SKM-1 treated with dmso at 0.1 percent for 144 hours (cell line): ENCODE measurements around the gene MAD1L1.
"Not testable (repeated sequence)": the region's sequence is repeated elsewhere in the genome, so short reads cannot be mapped to it uniquely, and the experiment has no call there.

Source experiments
- DNase-seq: peaks from one replicate; lab custom pipeline; 2025; ENCODE audit not compliant: unreplicated experiment; lab: John Stamatoyannopoulos, UW

The MAD1L1 gene

DNA sequence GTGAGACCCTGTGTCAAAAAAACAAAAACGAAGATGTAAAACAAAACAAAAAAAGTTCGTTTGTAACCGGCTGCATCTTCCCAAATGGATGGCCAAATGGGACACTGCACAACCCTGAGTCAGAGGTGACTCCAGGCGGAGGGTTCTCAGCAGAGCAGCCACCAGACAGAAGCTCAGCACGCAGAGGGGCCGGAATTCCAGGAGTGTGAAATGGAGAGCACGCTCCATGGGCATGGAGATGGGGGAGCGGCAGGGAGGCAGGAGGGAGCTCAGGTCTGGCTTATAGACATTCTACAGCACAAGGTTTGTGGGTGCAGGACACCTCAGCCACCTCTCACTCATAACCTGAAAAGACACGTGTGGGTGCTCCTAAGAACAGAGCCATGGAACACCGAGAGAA, 227.0 kb downstream of the MAD1L1 start:
- DNase-seq: no peak

DNA sequence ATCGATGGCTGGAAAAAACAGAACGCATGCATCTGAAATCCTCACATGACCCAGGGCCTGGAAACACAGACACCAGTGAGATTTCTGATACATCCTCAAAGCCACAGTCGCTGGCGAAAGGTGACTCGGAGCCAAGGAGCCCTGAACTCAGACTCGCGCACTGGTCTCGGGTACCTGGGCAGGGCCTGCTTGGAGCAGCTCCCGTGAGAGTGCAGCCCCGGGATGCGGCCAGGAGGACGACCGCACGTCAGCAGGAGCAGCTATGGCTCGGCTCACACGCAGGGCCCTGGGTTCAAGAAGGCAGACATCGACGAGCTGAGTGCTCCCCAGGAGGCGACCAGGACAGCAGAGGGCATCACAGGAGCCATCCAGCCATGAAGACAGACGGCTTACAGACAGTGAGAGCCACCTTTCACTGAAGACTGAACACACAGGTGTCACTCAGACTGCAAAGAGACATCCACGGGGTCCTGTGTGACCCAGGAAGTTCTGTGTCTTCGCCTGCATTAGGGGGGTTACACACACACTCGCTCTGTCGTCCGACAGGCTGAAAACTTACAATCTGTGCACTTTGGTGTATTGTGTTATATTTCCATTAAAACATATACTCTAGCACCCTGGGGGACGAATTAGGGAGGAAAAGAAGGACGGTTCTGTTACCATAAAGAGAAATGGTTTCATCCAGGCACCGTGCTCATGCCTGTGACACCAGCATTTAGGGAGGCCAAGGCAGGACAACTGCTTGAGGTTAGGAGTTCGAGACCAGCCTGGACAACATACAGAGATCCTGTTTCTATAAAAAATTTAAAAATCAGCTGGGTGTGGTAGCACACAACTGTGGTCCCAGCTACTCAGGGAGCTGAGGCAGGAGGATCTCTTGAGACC, 227.7 kb downstream of the MAD1L1 start:
- DNase-seq: no peak

DNA sequence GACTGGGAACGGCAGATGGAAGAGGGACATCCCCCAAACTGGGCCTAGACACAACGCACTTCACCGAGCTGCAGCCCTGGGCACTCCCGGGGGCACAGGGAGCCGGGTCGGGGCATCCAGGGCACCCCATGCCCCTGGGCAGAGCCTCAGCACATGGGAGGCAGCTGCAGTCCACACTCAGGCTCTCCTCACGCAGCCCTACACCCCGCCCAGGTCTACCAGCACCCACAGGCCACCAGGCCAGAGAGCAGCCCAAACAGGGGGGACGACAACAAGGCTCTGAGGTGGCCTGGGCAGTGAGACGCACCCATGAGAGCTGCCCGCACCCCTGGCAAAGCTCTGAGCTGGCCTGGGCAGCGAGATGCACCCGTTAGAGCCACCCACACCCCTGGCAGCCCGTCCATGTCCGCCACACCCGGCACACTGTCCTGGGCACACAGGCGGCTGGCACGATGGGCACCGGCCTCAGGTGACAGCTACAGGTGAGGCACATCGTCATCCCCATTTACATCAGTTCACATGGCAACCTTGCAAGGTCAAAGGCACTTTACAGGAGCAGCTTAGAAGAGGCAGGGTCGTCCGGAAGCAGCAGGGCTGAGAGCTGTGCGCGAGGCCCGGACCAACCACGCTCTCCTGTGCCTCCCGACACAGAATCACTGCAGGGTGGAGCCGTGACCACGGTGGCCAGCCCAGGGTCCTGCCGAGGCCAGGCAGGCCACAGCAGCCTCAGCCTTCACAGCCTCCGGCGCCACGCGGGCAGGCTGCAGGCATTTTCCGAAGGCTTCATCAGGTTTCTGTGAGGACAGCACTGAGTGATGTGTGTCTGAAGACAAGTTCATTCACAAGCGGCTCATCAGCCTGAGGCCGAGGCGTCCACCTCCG, 228.6 kb downstream of the MAD1L1 start:
- DNase-seq: no peak

DNA sequence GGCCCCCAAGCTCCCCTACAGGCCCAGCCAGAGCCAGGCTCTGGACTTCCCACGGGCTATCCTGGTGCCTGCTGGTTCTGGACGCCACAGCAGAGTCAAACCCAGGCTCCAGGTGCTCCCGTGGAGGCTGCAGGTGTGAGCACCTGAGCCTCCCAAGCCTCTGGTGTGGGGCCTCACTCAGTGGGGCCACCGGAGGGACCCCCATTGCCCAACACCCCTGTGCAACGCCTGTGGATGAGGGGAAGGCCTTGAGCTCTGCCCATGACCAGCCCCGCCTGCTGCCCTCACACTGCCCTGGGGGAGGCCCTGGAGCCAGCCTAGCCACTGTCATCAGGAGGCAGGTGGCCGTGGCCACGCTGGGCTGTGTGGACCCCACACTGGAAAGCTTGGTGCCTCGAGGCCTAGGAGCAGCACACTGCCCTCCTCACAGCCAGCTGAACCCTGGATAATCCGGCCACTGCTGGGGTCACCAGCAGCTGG, 229.3 kb downstream of the MAD1L1 start:
- no peak for DNase-seq

DNA sequence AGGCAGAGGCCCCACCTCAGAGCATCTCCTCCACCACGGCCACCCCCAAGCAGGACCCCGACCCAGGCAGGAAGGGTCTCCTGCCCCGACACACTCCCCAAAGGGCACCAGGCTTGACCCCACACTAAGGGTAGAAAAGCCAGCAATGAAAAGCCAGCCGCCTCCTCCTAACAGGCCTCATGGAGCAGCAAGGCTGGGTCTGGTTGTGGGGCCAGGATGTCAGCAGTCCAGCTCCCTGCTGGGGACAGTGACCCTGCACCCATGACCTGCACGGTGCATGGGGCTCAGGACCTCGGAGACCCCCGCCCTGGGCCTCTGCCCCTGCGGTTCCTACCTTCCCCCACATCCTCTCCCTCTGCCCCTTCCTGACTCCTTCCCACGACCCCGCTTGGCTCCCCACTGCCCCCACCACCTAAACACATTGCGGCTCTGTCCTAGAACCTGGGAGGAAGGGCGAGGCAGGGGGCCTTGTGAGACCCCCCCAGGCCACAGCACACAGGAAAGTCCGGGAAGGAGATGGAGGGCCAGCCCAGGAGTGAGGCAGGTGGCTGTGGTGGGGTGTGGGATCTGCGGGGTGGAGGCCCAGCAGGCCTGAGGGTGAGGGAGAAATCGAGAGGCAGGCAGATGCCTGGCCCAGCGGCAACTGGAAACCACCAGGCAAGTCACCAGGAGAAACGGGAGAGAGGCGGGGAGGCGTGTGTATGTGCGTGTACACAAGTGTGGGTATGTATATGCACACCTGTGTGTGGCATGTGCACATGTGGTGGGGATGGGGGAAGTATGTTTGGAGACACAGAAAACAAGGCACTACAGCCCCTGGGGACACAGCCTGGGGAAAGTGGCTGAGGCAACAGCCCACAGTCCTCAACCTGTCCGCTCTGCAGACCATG, 229.9 kb downstream of the MAD1L1 start:
- DNase-seq: no peak

DNA sequence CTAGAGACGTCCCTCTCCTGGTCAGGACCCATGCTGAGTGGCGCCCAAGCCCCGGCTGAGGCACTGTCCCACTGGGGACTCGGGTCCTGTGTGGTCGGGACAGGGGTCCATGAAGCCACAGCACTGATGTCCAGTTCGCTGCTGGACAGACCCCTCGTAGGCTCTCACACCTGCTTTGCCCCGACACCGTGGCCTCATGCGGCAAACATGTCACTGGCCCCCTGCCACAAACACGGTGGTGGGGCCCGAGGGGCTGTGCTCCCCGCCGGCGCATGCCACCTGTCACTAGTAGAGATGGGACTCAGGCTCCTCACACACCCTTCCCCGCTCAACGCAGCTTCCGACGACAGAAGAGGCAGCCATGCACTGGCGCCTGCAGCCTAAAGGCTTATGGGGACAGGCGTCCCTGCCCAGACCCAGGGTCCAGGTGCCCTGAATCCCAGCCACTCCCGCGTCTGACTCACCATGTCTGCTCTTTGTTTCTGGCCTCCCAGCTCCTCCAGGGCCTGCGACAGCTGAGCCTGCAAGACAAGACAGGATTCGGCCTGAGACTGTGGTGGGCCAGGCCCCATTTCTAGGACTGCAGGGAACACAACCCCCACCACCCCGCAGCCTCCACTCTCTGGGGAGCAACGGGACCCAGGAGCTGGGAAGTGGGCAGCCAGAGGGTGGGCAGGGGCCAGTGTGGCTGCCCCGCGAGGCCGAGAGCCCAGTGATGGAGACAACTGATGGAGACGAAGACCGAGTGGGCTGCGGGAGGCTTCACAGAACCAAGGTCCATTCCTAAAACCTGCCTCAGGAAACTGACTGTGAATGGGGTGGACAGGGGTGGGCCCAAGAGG, 230.9 kb downstream of the MAD1L1 start:
- no peak for DNase-seq

DNA sequence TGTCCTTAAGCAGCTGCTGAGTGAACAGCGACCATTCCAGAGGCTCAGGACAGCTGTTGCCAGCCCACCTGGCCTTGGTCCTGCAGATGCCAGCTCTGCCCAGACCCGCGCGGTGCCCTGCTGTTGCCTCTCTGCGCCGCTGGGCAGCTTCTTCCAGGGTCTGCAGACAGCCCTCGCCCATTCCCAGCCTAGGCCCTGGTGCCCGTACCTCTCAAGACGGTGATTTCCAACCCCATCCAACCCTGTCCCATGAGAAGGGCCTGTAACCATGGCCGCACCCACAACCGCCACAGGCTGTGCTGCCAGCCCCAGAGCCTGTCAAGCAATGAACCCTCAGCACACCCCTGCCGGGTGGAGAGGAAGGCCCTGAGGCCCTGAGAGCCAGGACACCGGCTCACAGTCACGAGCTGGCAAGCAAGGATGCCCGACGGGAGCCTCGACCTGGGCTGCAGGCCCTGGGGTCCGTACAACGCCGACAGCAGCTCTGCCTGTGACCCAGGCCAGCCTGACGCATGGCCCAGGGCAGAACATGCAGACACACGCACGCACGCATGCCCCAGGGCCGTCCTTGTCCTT, 231.9 kb downstream of the MAD1L1 start:
- DNase-seq: no peak

DNA sequence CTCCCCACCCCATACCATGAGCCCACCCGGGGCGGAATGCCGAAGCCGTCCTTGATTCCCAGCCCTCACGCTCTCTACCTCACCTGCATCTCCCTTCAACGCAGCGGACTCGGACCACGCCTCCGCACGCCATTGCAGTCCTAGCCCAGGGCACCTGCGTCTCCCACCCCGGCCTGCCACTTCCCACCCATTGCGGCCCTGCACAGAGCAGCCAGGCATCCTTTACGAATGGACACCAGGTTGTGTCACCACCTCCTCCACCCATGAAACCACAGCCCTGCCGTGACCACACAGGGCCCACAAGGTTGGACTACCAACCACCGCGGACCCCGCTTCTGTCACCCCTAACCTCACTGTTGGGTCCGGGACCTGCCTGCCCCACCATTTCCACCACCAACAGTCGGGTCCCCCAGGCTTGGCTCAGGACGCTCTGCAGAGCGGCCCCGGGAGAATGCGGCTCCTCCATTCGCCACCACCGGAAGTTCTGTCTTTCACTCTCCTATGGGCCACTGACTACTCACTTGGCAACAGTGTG, 232.5 kb downstream of the MAD1L1 start:
- no peak for DNase-seq

DNA sequence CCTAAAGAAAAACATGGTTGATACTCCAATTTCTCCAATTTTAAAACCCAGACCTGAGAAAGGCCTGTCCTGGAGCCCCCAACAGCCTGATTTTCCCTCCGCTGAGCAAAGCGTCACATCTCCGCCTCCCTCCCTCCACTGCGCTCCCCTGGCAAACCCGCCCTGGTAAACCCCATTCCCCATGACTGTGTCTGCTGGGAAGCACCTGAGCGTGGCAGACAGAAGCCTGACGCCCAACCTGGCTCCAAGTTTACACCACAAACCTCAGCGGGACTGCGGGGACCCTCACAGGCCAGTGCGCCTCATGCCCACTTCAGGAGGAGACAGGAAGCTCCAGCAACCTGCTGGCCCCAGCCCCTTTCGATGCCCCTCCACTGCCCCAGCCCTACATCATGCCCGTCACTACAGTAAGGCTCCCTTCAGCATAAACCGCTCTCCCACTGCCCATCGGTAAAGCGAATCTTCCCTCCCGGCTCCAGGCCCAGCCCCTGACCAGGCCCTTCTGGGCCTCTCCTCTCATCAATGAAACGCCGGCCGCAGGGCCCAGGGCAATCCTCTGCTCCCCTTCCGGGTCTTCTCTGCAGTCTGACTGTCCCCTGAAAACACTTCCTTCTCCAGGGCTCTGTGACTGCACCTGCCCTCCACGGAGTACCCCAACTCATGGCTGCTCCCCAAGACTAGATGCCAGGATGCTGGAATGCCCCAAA, 233.3 kb downstream of the MAD1L1 start:
- DNase-seq: no peak

DNA sequence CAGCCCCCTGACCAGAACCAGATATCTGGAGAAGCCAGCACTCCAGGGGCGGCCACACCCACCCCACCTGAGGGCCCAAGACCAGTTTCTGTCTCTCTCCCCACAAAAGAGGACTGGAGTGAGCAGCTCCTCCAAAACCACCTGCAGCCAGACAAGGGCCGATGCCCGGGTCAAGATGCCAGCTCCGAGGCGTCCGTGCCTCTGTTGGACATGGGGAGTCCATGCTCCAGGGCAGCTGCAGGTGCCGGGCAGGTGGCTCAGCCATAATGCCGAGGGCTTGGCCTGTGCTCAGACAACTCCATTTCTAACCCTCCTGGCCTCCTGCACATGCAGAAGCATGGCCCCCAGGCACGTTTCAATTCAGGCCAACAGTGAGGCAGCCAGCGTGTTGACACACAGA, 234.6 kb downstream of the MAD1L1 start:
- DNase-seq: no peak

DNA sequence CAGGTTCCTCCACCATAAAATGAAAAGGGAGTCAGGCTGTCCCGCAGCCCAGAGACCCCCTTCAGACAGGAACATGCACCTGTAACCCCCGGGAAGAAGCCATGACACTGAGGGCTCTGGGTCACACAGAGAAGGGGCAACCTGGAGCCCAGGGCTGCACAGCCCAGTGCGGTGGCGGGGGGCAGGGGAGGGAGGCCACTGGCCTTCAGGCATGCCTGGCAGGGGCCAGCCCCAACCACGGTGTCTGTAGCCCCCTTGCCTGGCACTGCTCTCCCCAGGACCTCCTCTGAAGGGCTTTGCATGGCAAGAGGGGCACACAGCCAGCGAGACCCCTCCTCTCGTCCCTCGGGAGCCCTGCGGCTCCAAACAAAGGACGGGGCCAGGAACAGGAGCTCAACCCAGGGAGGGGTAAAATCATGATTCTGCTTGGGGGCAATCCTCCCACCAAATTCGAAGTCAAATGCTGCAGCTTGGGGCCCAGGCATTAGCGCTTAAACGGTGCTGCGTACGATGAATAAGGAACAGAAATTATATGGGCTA, 235.1 kb downstream of the MAD1L1 start:
- DNase-seq: no peak

DNA sequence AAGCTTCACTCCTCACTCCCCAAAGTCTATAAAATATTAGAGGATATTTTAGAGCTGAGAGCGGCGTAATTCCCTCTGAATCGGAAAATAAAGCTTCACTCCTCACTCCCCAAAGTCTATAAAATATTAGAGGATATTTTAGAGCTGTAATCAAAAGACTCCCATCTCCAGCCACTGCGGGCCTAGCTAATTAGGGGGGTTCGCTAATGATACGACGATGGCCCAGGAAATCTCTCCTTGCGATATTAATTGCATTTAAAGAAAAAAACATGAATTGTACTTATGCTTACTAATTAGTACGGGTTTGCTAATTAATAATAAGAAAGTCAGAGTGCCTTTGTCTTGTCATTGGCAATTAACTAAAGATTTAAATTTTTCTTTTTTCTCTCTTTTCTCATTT, 235.9 kb downstream of the MAD1L1 start:
- no peak for DNase-seq

DNA sequence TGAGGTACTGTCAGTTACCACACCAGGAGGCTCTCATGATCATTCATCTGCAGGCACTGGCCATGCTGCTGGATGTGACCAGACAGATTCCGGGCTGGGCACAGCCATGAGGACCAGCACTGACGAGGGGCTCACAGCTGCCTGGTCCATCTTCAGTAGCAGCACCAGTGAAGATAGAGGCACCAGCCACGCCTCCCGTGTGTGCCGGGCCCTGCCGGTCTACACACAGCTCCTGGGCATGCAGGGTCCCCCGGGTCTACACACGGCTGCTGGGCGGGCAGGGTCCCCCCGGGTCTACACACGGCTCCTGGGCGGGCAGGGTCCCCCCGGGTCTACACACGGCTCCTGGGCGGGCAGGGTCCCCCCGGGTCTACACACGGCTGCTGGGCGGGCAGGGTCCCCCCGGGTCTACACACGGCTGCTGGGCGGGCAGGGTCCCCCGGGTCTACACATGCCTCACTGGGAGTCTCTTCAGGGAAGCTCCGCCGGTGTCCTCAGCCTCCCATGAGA, 236.8 kb downstream of the MAD1L1 start:
- not testable (repeated sequence) for DNase-seq

DNA sequence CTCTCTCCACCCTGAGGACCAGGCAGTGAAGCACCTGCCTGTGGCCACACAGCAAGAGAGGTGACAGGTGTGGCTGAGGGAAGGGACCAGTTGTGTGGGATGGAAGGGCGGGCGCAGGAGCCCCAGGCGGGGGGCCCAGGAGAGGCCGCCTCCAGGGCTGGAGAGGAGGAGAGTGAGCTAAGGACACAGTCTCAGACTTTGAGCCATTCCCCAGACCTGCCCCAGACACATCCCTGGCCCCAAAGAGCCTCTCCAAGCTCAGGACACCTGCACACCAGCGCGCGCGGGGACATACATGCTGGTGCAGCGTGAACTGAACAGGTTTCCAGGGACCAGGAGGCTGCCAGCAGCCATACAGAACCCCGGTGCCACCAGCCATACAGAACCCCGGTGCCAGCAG, 237.3 kb downstream of the MAD1L1 start:
- no peak for DNase-seq

DNA sequence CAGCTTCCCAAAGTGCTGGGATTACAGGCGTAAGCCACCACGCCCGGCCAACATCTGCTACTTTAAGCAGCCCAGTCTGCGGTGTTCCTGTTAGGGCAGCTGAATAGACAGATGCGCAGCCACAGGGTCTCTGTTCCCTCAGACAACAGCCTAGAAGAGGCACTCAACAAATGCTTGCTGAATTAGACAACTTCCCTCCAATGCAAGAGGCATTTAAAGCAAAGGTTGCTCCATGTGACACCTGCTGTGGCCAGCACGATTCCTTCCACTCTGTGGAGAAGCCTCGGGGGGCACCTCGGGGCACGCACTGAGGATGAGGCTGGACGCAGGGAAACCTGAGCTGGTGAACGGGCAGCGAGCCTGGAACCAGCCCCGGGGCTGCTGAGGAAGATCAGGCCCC, 237.8 kb downstream of the MAD1L1 start:
- no peak for DNase-seq

DNA sequence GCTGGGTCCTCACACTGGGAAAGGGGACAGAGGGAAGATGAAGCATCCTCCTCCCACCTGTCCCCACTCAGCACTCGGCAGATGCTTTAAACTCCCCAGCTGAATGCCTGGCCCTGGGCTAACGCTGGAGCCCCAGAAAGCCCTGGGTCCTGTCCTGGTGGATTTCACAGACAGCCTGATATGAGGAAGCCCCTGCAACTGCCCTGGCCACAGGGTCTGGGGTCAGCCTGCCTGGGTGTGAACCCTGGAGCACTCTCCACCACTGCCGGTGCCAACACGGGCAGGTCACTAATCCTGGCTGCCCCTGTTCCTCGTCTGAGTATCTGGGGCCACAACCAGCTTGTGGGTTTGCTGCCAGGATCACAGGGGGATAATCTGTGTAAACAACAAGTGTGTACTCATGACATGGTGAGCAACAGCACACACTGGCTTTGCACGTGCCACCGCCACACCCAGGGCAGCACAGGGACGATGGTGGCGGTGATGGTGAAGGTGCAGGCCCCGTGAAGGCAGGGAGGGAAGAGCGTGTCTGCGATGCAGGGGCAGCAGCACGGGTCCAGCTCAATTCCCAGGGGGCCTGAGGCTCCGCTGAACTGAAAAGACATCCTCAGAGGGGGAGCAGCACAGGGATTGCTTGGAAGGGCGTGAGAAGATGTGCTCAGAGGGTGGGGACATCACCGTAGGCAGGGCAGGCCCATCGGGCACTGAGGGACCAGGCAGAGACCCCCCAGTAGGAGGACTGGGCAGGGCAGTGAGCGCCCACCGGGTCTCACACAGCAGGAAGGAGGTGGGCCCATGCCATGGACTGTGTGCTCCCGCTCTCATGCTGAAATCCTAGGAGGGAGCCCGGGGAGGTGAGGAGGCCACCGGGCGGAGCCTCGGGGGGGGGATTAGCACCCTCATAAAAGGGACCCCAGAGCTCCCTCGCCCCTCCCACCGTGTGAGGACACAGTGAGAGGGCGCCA, 238.7 kb downstream of the MAD1L1 start:
- DNase-seq: no peak

DNA sequence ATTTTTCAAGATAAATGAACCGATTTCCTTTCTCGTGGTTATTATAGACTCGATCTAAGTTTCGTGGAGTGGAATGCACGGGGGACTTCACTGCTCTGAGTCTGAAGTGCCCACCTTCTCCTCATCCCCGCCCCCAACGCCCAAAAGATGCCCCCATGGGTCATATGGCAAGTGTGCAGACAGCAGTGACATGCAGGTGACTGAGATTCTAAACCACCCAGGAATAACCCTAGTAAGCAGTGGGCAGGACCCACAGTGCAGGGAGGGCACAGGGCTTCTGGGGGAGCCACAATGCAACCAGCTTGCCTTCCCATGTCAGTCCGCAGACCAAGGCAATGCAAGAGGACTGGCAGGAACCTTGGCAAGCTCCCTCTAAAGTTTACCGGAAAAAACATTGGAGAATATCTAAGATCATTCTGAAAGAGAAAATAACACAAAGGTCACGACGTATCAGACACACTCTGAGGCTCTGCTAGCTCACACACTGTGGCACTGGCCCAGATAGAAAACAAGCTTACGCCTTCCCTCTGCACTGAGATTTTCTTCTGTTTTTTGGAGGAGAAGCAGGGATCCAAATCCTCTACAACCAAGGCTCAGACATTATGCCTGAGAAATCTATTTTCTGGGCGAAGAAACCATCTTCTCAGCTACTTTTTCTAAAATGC, 239.6 kb downstream of the MAD1L1 start:
- DNase-seq: no peak
